DMS79 treated with DMSO at 0.1 percent for 48 hours (cell line): ENCODE results near the gene ANO2.

Experiments used
- DNase-seq: peaks from one replicate; lab custom pipeline; 2025; lab: John Stamatoyannopoulos, UW

The ANO2 gene

DNA sequence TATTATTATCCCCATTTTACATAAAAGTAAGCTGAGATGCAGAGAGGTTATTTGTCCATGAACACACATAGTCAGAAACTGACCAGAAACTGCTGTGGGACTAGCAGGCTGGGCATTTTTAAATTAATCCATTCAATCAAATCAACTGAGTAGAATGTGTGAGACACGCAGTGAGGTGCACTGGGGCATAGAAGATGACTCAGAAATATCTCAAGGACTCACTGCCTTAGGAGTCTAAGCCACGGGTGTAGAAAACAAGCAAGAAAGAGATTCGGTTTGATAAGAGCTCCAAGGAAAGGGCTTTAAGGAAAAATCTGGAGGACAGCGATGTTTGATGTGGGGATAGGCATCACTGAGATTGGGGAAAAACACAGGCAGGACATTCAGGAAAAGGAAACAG is 127.8 kb downstream of the ANO2 start:
- DNase-seq: no peak

DNA sequence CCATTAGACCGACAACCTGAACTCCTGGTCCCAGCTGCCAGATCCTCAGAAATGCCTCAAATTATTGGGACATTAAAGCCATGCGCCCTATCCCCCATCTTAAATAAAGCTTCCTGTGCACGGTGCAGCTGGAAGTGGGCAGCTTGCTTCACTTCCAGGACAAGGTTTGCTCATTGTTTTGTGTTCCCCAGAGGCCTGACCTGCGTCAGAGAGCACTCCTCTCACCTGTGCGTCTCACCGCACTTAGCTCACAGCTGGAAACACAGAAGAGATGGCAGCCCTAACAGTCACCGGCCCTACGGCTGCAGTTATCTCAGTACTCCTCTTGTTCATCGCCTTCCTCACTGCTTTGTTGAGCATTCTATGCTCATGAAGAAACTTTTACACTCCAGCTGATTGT is 135.5 kb downstream of the ANO2 start:
- DNase-seq: no peak

DNA sequence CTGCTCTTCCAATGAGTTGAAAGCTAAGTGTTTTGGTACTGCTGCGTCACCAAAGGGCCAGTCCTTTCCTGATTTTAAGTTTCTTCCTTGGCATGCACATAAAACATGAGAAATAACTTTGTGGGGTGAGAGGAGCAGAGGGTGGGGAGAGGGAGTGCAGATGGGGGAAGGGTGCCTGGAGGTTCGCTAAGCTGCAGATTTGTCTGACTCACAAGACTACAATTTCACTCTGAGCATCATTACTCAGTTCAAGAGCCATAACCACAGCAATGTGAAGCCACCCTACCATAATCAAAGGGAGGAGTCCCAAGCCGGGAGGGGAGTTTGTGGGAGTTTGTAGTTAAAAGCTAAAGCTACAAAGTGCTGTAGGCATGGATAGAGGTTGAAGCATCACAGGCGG is 136.1 kb downstream of the ANO2 start:
- peak; percentile 70 for DNase-seq

DNA sequence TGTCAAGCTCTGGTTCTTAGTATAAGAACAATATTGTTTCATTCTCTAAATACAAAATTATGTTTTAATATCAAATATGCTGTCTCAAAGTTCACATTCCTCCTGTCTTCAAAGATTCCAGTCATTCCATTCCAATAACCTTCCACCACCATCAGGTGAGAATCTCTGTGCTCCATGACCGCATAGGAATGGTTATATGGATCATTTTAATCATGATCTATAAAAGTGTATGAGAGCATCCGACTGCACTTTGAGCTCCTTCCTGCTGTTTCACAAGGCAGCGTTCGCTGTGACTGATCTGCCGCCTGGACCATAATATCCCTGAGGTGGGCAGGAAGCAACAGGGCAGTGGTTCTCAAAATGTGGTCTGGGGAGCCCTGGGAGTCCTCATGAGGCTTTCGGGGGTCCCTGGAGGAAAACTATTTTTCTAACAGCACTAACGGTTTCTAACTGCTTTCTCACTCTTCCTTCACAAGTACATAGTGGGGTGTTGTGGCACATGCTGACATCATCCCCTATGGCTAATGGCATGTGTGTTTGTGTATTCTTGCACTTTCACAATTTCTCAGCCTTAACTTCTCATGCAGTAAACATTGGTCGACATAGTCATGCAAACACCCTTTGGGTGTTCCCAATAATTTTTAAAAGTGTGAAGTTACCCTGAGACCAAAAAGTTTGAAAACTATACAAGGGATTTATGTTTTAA is 137.4 kb downstream of the ANO2 start:
- no peak for DNase-seq

DNA sequence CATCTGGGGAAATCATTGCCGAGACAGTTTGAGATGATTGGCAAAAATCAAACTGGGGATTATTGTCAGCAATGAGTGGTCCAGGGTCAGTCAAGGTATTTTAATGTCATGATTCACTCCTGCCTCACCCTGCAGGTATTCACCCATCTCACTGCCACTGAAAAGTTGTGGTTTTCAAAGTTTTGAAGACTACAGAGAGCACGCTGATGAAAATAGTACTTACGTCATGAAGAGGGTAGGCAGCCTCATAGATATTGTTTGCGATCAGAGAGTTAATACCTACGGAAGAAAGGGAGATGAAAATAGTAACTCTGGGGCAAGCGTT is 138.0 kb downstream of the ANO2 start:
- DNase-seq: no peak

- no peak for DNase-seq
Observed at GRCh38 chr12:5806371-5807089, 138.5 kb downstream of the ANO2 start.

DNA sequence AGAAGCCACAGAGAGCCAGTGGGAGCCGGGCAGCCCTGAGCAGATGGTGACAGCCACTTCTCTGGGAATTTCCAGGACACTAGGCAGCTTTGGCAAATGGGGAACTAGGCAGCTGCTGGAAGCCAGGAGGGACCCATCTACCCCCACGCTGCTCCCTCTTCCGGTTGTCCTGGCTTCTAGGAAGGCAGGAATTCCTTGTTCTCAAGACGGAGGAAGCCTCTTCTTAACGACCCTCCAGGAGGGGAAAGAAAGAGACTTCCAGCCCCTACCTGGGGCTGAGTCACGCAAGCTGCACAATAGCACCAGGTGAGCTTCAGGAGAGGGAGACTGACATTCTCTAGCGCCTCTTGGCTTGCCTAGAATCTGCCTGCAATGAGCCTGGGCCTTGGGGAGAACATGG is 141.5 kb downstream of the ANO2 start:
- no peak for DNase-seq

GRCh38 chr12:5798242-5799015 is 146.6 kb downstream of the ANO2 start:
- no peak for DNase-seq

DNA sequence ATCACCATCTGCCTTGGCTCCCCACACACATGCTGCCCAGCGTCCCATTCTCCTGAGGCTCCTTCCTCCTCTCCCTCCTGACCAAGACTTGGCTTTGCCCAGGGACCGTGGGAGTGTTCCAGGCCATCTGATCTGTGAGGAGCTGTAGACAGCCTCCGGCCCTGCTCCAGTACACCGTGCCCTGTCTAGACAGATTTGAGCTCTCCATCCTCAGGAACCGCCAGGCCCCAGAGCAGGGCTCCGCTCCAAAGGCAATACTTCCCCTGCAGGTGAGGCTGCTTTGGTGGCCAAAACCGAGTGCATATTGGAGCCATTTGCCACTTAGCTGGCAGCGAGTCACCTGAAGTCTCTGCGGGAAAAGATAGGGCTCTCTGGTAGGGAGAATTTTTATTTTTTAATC is 147.4 kb downstream of the ANO2 start:
- DNase-seq: no peak

DNA sequence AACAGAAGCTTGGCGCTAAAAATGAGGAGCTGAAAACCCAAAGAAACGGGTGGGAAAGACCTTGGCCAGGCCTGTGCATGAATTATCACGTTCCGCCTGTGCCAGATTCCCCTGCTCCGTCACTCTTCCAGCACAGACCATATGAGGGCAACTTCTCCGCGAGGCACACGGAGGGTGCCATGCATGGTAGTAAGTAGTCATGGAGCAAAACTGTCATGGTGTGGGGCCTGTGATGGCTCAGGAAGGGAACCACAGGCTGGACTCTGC is 148.2 kb downstream of the ANO2 start:
- no peak for DNase-seq

GRCh38 chr12:5796171-5796958 is 148.7 kb downstream of the ANO2 start:
- DNase-seq: no peak

DNA sequence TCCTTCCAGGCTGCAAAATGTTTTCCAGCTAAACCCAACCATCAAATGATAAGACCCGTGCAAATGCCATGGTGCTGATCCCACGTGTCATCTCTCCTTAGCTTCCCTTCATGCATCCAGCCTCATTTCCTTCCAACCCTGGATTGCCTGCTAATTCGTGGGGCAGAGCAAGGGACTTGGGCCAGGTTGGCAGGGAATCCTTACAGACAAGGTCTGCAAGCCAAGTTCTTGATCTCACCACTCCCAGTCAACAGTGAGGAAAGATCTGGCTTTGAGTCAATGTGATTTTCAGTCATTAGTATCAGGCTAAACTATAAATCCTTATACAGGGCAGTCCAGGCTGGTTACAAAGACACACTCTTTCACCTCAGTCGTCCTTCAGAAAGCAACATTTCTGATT is 150.9 kb downstream of the ANO2 start:
- no peak for DNase-seq

DNA sequence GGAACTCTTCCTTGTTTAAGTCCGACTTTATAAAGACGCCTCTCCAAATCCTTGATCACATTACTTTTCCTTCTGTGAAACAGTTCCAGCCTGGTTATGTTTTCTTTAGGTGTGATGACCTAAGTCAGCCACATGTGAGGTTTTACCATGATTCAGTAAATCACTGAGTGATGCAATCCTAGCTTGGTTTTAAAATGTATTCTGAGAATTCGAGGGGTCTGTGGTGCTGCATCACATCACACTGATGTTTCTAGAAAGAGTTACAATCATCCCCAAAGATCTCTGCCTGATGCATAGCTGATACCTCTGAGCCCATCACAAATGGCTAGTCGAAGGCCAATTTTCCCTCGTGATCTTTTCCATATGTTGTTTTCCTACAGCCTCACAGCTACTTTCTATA is 152.7 kb downstream of the ANO2 start:
- no peak for DNase-seq

DNA sequence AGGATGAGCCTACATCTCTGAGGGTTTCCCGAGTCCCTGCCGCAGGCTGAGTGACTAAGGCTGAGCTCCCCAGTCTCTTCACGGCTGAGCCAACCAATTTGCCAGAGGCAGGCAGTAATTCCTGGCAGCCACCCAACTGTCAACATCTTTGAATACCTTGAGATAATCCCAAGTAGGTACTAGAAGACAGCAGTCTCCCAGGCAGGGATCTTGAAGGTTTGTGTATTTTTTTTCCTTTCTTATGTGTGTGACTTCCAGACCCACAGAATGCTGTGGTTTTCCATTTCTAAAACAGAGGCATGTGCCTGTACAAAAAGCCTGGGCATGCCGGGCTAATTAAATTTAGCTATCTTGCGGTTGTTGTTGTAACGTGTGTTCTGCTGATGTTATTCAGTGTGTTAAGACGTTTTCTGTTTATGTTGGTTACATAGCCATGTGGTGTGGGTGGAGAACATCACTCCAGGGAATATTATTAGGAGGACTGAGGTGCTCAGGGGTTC is 155.5 kb downstream of the ANO2 start:
- DNase-seq: peak; percentile 90

- DNase-seq: no peak
Observed at GRCh38 chr12:5787828-5788227, 157.2 kb downstream of the ANO2 start.

DNA sequence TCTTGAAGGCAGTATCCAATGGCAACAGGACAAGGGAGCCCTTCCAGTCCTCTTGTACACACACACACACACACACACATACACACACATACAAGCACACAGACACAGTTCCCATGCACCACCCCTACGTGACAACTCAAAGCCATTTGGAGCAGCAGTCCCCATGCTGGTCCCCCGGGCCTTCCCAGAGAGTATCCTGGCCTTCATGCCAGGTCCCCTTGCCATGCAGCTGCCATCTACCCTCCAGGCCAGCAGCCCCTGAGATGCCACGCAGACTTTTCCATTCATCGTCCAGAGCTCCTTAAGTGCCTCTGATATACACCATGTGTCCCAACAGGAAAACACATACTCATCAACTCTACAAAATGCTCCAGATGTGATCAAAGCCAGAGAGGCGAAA is 159.5 kb downstream of the ANO2 start:
- DNase-seq: no peak

- DNase-seq: no peak
Observed at GRCh38 chr12:5784462-5785130, 160.5 kb downstream of the ANO2 start.

- peak; percentile 24 for DNase-seq
Observed at GRCh38 chr12:5783289-5783920, 161.7 kb downstream of the ANO2 start.

GRCh38 chr12:5780536-5780935 is 164.5 kb downstream of the ANO2 start:
- DNase-seq: no peak

- DNase-seq: no peak
Observed at GRCh38 chr12:5779401-5779800, 165.7 kb downstream of the ANO2 start.

DNA sequence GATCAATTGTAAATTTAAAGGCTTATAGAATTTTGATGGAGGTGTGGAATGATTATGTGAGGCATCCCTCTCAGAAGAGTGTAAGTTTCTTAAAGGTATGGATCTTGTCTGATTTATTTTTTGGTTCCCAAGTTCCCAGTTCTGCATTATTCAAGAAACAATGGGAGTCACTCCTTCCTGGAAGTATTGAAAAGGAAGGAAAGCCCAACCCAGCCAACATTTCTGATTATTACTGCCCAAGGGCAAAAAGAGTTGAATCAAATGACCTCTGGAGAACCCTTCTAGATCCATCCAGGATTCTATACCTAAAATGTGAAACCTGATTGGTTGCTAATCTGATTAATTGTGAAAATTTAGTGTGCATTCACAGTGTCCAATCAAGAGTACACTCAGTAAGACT is 166.2 kb downstream of the ANO2 start:
- DNase-seq: no peak
